NCI-H2029 (cell line): ENCODE results near the gene LRCH2.

Source experiments
- DNase-seq: peaks from one replicate; lab custom pipeline; 2025; lab: John Stamatoyannopoulos, UW

The LRCH2 gene

DNA sequence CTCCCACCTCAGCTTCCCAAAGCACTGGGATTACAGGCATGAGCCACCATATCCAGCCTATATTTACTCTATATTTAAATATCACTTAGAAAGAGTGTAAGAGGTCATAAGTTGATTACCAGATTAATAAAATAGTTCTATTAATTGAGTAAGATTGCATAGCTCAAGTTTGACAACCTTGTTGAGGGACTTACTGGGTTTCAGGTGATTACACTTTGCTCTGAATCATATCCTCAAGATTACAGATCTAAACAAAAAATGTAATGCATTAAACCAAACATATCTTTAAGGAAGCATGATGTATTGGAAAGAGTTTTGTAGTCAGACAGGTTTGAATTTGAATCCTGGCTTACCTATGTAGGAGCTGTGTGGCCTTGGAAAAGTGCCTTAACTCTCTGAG is 168.6 kb downstream of the LRCH2 start:
- DNase-seq: no peak
